Muscle layer of duodenum (tissue), 2 donors: ENCODE measurements around the gene PTPRCAP.
A peak's percentile ranks its signal among the peaks of the same experiment; 100 is the strongest.
"Not testable (repeated sequence)": the region's sequence is repeated elsewhere in the genome, so short reads cannot be mapped to it uniquely, and the experiment has no call there.

Experiments
- H3K27ac ChIP-seq: one replicate; pipeline ENCODE4 v1.7.0; 2013; ENCODE audit warnings: mild to moderate bottlenecking, low read length
- H3K27me3 ChIP-seq: one replicate; pipeline ENCODE4 v1.7.0; 2013; ENCODE audit warnings: low read depth, mild to moderate bottlenecking, control low read depth, low read length
- H3K36me3 ChIP-seq, 2 donors: one replicate each; pipeline ENCODE4 v1.7.0; 2013; ENCODE audit warnings: low read length in 2 of 2, control low read depth in 1 of 2, mild to moderate bottlenecking in 1 of 2; ENCODE audit not compliant: insufficient read depth in 2 of 2, control insufficient read depth in 1 of 2
- H3K4me1 ChIP-seq, 2 donors: one replicate each; pipeline ENCODE4 v1.7.0; 2013; ENCODE audit warnings: low read length in 2 of 2, mild to moderate bottlenecking in 2 of 2, control low read depth in 1 of 2, moderate library complexity in 1 of 2; ENCODE audit not compliant: insufficient read depth in 2 of 2, control insufficient read depth in 1 of 2
- H3K4me3 ChIP-seq, 2 donors: one replicate each; pipeline ENCODE4 v1.7.0; 2013; ENCODE audit warnings: low read length in 2 of 2, low read depth in 1 of 2, mild to moderate bottlenecking in 1 of 2
- H3K9me3 ChIP-seq, 2 donors: one replicate each; pipeline ENCODE4 v1.7.0; 2013; ENCODE audit warnings: low read length in 2 of 2, control low read depth in 1 of 2, mild to moderate bottlenecking in 1 of 2; ENCODE audit not compliant: control insufficient read depth in 1 of 2
- donor health status: healthy.

Gene PTPRCAP

GRCh38 chr11:67472882-67473281 is 35.4 kb upstream of the PTPRCAP start:
- H3K4me3 ChIP-seq, result no peak overlapping the region
- no peaks in the 10 kb centered on the region for H3K27me3 ChIP-seq
- no peaks in the 10 kb centered on the region for H3K36me3 ChIP-seq
- H3K9me3 ChIP-seq, result no peaks in the 10 kb centered on the region
- no peak overlapping the region for H3K27ac ChIP-seq
- peaks cover 3 to 9% of the 10 kb centered on the region in 2 donors for H3K4me1 ChIP-seq

- no peak overlapping the region for H3K27ac ChIP-seq
- H3K4me1 ChIP-seq, result peaks cover 3 to 21% of the 10 kb centered on the region in 2 donors
- H3K27me3 ChIP-seq, result no peaks in the 10 kb centered on the region
- H3K9me3 ChIP-seq, result no peaks in the 10 kb centered on the region
- H3K36me3 ChIP-seq, result no peaks in the 10 kb centered on the region
- H3K4me3 ChIP-seq, result no peak overlapping the region
These were observed 33.0 kb upstream of the PTPRCAP start for GRCh38 chr11:67470337-67471002.

GRCh38 chr11:67469508-67469811 is 32.0 kb upstream of the PTPRCAP start:
- peak overlapping the region; percentile 91 for H3K27ac ChIP-seq
- peaks cover 3 to 27% of the 10 kb centered on the region in 2 donors for H3K4me1 ChIP-seq
- no peaks in the 10 kb centered on the region for H3K27me3 ChIP-seq
- no peaks in the 10 kb centered on the region for H3K36me3 ChIP-seq
- H3K4me3 ChIP-seq, result peak overlapping the region; percentile 80 to 85
- no peaks in the 10 kb centered on the region for H3K9me3 ChIP-seq

GRCh38 chr11:67468759-67469507 is 31.5 kb upstream of the PTPRCAP start, which contains the start of gene TMEM134:
TSS of gene TMEM134 (minus strand) at chr11:67469251. CDS start at chr11:67469192, 59 bp downstream.
- no peaks in the 10 kb centered on the region for H3K9me3 ChIP-seq

GRCh38 chr11:67468456-67468758 is 30.9 kb upstream of the PTPRCAP start:
- Histone ChIP-seq H3K36me3 (no peaks in the 10 kb centered on the region), H3K27ac (peak overlapping the region; percentile 84), H3K27me3 (no peaks in the 10 kb centered on the region), H3K4me3 (peak overlapping the region; percentile 77 to 85), H3K4me1 (peaks cover 6 to 36% of the 10 kb centered on the region in 2 donors), H3K9me3 (no peaks in the 10 kb centered on the region)

More at GRCh38 chr11:67468759-67469507, 31.5 kb upstream of the PTPRCAP start, which contains the start of gene TMEM134:
- no peaks in the 10 kb centered on the region for H3K36me3 ChIP-seq
- no peaks in the 10 kb centered on the region for H3K27me3 ChIP-seq
- H3K4me1 ChIP-seq, result peaks cover 3 to 32% of the 10 kb centered on the region in 2 donors
- H3K27ac ChIP-seq, result peak within 1 kb of the TSS; percentile 91
- peak within 1 kb of the TSS; percentile 80 to 85 for H3K4me3 ChIP-seq

- Histone ChIP-seq H3K4me3 (peak overlapping the region; percentile 77 to 85), H3K27ac (peak overlapping the region; percentile 84), H3K4me1 (peaks cover 6 to 36% of the 10 kb centered on the region in 2 donors), H3K27me3 (no peaks in the 10 kb centered on the region), H3K36me3 (no peaks in the 10 kb centered on the region), H3K9me3 (no peaks in the 10 kb centered on the region)
These were observed 30.6 kb upstream of the PTPRCAP start for GRCh38 chr11:67468056-67468455.

- Histone ChIP-seq H3K27ac (peak overlapping the region; percentile 84), H3K9me3 (no peaks in the 10 kb centered on the region), H3K36me3 (no peaks in the 10 kb centered on the region), H3K4me1 (peaks cover 6 to 36% of the 10 kb centered on the region in 2 donors), H3K4me3 (no peak overlapping the region), H3K27me3 (no peaks in the 10 kb centered on the region)
These were observed 29.7 kb upstream of the PTPRCAP start for GRCh38 chr11:67466962-67467771.

GRCh38 chr11:67466367-67466766 is 28.9 kb upstream of the PTPRCAP start:
- peaks cover 6 to 36% of the 10 kb centered on the region in 2 donors for H3K4me1 ChIP-seq
- no peak overlapping the region for H3K4me3 ChIP-seq
- H3K9me3 ChIP-seq, result no peaks in the 10 kb centered on the region
- H3K27me3 ChIP-seq, result no peaks in the 10 kb centered on the region
- H3K36me3 ChIP-seq, result no peaks in the 10 kb centered on the region
- H3K27ac ChIP-seq, result no peak overlapping the region

GRCh38 chr11:67465530-67465929 is 28.0 kb upstream of the PTPRCAP start:
- peaks cover 6 to 36% of the 10 kb centered on the region in 2 donors for H3K4me1 ChIP-seq
- not testable (repeated sequence) for H3K36me3 ChIP-seq, H3K9me3 ChIP-seq, H3K27me3 ChIP-seq, H3K27ac ChIP-seq
- H3K4me3 ChIP-seq, result peak overlapping the region; percentile 64 to 65

GRCh38 chr11:67465189-67465510 is 27.7 kb upstream of the PTPRCAP start:
- Histone ChIP-seq H3K27ac (peak overlapping the region; percentile 89), H3K27me3 (no peaks in the 10 kb centered on the region), H3K4me1 (peaks cover 6 to 36% of the 10 kb centered on the region in 2 donors), H3K36me3 (no peaks in the 10 kb centered on the region), H3K4me3 (peak overlapping the region; percentile 64 to 65), H3K9me3 (no peaks in the 10 kb centered on the region)

GRCh38 chr11:67464411-67465188 is 27.1 kb upstream of the PTPRCAP start:
- Histone ChIP-seq H3K27ac (peak overlapping the region; percentile 89), H3K36me3 (no peaks in the 10 kb centered on the region), H3K4me1 (peaks cover 6 to 34% of the 10 kb centered on the region in 2 donors), H3K9me3 (no peaks in the 10 kb centered on the region), H3K4me3 (peak overlapping the region; percentile 64 to 65), H3K27me3 (no peaks in the 10 kb centered on the region)
